Lower leg skin (tissue), 4 donors: ENCODE results near the gene PRR5. TPM values are rescaled to one million over a fixed set of nuclear protein-coding genes. Genes with fewer than 3 reads are reported as not detected.

Source experiments
- DNase-seq, 2 donors: peaks; one replicate each; pipeline ENCODE4 v3.0.0-alpha.2; 2019; ENCODE audit warnings: low spot score in 2 of 2
- H3K4me3 ChIP-seq: fragments of 200-600 bp; sonication (generic); 2 replicates; pipeline ENCODE4 v1.5.1; 2017; ENCODE audit warnings: mild to moderate bottlenecking, low read depth; ENCODE audit not compliant: poor library complexity, severe bottlenecking
- POLR2A ChIP-seq, 2 donors: fragments of 450-650 bp; IDR thresholded peaks; one replicate each; pipeline ENCODE4 v1.6.1; 2016 to 2017; ENCODE audit warnings: antibody characterized with exemption in 2 of 2, mild to moderate bottlenecking in 1 of 2, moderate library complexity in 1 of 2
- WGBS, 2 donors: methylation state at CpG; one replicate each; pipeline ENCODE4 v1.1.5; 2018; 5-methylcytosine and 5-hydroxymethylcytosine counted together
- intact Hi-C: fragments of 100-400 bp; cut with DNase I; formaldehyde crosslinking; loops from one replicate; pipeline ENCODE4 v1.15.0; 2023; ENCODE audit warnings: low total_unique reads
- total RNA-seq, 4 donors: library from RNA; depleted of rRNA; stranded (reverse); fragments of >200 nt; gene quantifications; one replicate each; pipeline ENCODE4 v1.1.0, GENCODE V29; 2016
- TF ChIP-seq, protein P1 (sequence below), 3 donors: fragments of 450-650 bp; IDR thresholded peaks; one replicate each; pipeline ENCODE4 v1.5.1; 2016; ENCODE audit warnings: antibody characterized with exemption in 3 of 3, mild to moderate bottlenecking in 3 of 3, moderate library complexity in 2 of 3

The PRR5 gene
- total RNA-seq, 4 donors from 2014 or later = 18.7 to 28.4 (median 19.6) TPM

DNA sequence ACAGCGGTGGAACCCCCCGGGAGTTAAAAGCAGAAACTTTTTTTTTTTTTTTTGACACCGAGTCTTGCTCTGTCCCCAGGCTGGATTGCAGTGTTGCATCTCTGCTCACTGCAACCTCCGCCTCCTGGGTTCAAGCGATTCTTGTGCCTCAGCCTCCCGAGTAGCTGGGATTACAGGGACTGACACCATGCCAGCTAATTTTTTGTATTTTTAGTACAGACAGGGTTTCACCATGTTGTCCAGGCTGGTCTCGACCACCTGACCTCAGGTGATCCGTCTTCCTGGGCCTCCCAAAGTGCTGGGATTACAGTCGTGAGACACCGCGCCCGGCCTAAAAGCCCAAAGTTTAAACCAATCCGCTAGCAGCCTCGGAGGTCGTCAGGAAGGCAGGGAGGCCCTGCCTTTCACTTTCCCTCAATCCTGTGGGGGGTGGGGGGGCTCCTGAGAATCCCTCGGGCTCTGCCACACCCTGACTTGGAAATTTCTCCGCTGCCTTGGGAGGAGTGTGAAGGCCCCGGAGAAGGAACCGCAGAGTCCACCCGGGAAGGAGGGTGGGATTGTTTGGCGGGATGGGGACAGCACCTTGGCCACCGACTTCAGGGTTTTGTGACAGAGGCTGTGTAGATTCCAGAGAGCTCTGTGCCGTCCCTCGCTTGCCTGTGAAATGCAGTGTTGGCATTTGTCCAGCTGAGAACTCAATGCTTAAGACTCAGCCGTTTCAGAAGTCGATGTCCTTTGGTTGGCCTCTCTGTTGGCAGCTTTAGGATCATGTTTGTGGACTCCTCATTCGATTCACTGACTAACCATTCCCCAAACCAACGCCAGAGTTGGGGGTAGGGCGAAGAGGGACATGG is 51.4 kb downstream of the PRR5 start:
- 23 to 28% methylated on average over 27 to 29 of the region's 29 CpGs for WGBS, 2 donors
- TF ChIP-seq POLR2A (IDR thresholded peaks at IDR 0.05) = no peak
- TF ChIP-seq, protein P1, sequence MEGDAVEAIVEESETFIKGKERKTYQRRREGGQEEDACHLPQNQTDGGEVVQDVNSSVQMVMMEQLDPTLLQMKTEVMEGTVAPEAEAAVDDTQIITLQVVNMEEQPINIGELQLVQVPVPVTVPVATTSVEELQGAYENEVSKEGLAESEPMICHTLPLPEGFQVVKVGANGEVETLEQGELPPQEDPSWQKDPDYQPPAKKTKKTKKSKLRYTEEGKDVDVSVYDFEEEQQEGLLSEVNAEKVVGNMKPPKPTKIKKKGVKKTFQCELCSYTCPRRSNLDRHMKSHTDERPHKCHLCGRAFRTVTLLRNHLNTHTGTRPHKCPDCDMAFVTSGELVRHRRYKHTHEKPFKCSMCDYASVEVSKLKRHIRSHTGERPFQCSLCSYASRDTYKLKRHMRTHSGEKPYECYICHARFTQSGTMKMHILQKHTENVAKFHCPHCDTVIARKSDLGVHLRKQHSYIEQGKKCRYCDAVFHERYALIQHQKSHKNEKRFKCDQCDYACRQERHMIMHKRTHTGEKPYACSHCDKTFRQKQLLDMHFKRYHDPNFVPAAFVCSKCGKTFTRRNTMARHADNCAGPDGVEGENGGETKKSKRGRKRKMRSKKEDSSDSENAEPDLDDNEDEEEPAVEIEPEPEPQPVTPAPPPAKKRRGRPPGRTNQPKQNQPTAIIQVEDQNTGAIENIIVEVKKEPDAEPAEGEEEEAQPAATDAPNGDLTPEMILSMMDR (IDR thresholded peaks at IDR 0.05) = no peak

DNA sequence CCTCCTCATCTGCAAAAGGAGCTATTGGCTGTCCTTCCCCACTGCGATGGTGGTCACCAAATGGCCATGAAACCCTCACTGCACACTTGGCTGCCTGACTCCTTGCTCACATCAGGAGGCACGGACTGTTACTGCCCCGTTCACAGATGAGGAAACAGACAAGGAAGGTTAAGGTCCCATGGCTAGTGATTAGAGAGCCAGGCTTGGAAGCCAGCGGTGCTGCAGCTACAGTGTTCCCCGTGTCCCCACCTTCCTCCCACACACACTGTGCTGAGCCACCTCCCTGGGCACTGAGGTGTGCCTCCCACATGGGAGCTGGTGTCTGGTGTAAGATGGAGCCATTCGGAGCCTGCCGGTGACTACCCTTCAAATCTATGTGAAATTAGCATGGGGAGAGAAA is 53.0 kb downstream of the PRR5 start:
- no peak for DNase-seq

More for the DNA sequence above, 51.4 kb downstream of the PRR5 start:
- H3K4me3 ChIP-seq = no peak overlapping the region
- no peak for DNase-seq
- intact Hi-C loops = no loop called here

DNA sequence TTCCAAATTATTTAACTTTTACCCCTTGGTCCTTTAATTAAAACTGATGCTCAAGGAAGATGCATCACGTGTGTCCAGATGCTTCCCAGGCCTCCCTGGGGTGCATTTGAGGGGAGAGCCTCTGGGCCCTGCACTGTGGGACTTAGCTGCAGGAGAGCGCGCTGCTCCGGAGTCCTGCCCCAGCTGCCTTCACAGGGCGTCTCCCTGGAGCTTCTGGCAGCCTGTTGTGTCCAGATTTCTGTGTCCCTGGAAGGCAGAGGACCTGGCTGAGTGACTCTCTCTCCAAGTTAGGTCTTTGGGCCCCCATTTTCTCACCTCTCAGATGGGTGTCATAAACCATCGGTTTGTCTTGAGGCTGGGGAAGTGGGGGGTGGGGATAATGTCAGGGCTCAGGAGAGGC is 53.4 kb downstream of the PRR5 start:
- DNase-seq = no peak
- TF ChIP-seq, protein P1 (IDR thresholded peaks at IDR 0.05) = no peak
- no peak for TF ChIP-seq POLR2A (IDR thresholded peaks at IDR 0.05)
- H3K4me3 ChIP-seq = no peak overlapping the region
- WGBS, 2 donors = 34 to 49% methylated on average over 6 of the region's 6 CpGs
- intact Hi-C loops = no loop called here

More for the DNA sequence above, 53.0 kb downstream of the PRR5 start:
- TF ChIP-seq, protein P1 (IDR thresholded peaks at IDR 0.05) = no peak
- no peak for TF ChIP-seq POLR2A (IDR thresholded peaks at IDR 0.05)
- intact Hi-C loops = no loop called here
- WGBS, 2 donors = 49 to 62% methylated on average over 7 of the region's 7 CpGs
- H3K4me3 ChIP-seq = no peak overlapping the region

DNA sequence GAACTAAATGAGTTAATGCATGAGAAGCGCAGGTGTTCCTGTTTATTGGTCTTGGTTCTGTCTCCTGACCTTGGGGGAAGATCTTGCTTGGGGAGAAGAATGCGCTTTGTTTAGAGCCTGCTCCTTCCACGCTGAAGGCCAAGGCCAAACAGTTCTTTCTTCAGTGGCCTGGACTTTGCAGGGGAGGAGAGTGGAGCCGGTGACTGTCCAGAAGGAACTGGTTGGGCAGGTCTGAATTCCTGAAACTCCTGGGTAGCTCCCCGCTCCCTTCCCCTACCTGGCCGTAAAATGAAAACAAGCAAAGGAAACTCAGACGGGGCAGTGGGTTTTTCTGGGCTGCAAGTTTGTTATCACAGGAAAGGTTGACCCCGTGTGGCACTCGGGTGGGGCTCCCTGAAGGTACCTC is 54.0 kb downstream of the PRR5 start:
- H3K4me3 ChIP-seq = no peak overlapping the region
- DNase-seq = no peak
- 39 to 48% methylated on average over 9 of the region's 9 CpGs for WGBS, 2 donors
- intact Hi-C loops = no loop called here
- TF ChIP-seq POLR2A (IDR thresholded peaks at IDR 0.05) = no peak
- TF ChIP-seq, protein P1 (IDR thresholded peaks at IDR 0.05) = no peak

DNA sequence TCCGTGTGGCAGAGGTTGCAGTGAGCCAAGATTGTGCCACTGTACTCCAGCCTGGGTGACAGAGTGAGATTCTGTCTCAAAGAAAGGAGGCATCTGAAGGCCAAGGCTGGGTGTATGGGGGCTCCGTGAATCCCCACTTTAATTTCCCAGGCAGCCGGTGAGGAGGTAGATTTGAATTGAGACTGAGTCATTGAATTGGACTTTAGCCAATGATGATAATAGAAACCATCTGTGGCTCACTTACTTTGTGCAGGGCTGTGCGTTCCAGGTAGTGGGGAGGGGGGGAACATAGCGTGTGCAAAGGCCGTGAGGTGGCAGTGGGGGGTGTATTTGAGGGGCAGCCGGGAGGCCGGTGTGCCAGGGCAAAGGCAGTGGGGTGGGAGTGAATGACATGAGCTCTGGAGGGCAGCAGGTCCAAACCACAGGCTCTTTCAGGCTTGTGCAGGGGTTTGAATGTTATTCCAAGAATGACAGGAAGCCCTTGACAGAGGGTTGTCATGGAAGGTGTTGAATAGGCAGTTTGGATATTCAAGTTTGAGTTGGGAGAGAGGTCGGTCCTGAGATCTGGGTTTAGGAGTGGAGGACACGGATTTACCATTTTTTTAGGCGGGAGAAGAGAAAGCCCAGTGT is 56.5 kb downstream of the PRR5 start:
- TF ChIP-seq POLR2A (IDR thresholded peaks at IDR 0.05) = no peak
- TF ChIP-seq, protein P1 (IDR thresholded peaks at IDR 0.05) = no peak
- 51 to 53% methylated on average over 11 of the region's 11 CpGs for WGBS, 2 donors
- intact Hi-C loops = no loop called here
- H3K4me3 ChIP-seq = no peak overlapping the region
- DNase-seq = no peak
